Upper lobe of right lung (tissue), 1 donor: ENCODE measurements around the gene KITLG. TPM values are rescaled to one million over a fixed set of nuclear protein-coding genes. Genes with fewer than 3 reads are reported as not detected.
A peak's percentile ranks its signal among the peaks of the same experiment; 100 is the strongest.

Source experiments
- ATAC-seq: fragments of 200-7000 bp; cut with Tn5 transposase; one replicate; pipeline ENCODE4 v1.9.1; 2020; ENCODE audit warnings: mild to moderate bottlenecking, moderate library complexity
- DNase-seq: peaks from one replicate; pipeline ENCODE4 v3.0.0-alpha.2; 2020
- H3K27ac ChIP-seq: fragments of 200-600 bp; one replicate; pipeline ENCODE4 v1.8.0; 2022
- H3K27me3 ChIP-seq: fragments of 200-600 bp; one replicate; pipeline ENCODE4 v1.8.0; 2022; ENCODE audit warnings: mild to moderate bottlenecking
- H3K36me3 ChIP-seq: fragments of 200-600 bp; one replicate; pipeline ENCODE4 v1.8.0; 2022
- H3K4me1 ChIP-seq: fragments of 200-600 bp; one replicate; pipeline ENCODE4 v1.8.0; 2022
- H3K4me3 ChIP-seq: fragments of 200-600 bp; one replicate; pipeline ENCODE4 v1.8.0; 2022; ENCODE audit warnings: mild to moderate bottlenecking
- H3K9me3 ChIP-seq: fragments of 200-600 bp; one replicate; pipeline ENCODE4 v1.8.0; 2022
- intact Hi-C: fragments of 100-400 bp; cut with DNase I; formaldehyde crosslinking; loops from one replicate; pipeline ENCODE4 v1.11.0; 2022
- total RNA-seq: library from RNA; stranded (reverse); fragmentation: NEBNext Ultra II Directional; extraction: Animal tissue kit (Norgen Biotek cat#: 25700); gene quantifications from one replicate; pipeline ENCODE4 v1.2.1, GENCODE V29; 2021
- TF ChIP-seq, protein P1 (sequence below): fragments of 200-600 bp; IDR thresholded peaks from one replicate; pipeline ENCODE4 v1.8.0; 2022; ENCODE audit warnings: antibody characterized with exemption
- donor health status: DM: no; HTN: yes; CAD: no; lungs with severe emphysema.

Gene KITLG
- total RNA-seq, 1 donor from 2014 or later, result 68.1 TPM

- Histone ChIP-seq H3K4me1 (peaks cover 9% of the 10 kb centered on the region), H3K4me3 (peak overlapping the region; percentile 77), H3K36me3 (no peaks in the 10 kb centered on the region), H3K27me3 (no peaks in the 10 kb centered on the region), H3K9me3 (no peaks in the 10 kb centered on the region), H3K27ac (peak overlapping the region; percentile 81)
- TF ChIP-seq, protein P1, sequence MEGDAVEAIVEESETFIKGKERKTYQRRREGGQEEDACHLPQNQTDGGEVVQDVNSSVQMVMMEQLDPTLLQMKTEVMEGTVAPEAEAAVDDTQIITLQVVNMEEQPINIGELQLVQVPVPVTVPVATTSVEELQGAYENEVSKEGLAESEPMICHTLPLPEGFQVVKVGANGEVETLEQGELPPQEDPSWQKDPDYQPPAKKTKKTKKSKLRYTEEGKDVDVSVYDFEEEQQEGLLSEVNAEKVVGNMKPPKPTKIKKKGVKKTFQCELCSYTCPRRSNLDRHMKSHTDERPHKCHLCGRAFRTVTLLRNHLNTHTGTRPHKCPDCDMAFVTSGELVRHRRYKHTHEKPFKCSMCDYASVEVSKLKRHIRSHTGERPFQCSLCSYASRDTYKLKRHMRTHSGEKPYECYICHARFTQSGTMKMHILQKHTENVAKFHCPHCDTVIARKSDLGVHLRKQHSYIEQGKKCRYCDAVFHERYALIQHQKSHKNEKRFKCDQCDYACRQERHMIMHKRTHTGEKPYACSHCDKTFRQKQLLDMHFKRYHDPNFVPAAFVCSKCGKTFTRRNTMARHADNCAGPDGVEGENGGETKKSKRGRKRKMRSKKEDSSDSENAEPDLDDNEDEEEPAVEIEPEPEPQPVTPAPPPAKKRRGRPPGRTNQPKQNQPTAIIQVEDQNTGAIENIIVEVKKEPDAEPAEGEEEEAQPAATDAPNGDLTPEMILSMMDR, result peak; percentile 50
- intact Hi-C loops, result no loop called here
- ATAC-seq, result peak; percentile 54
- no peak for DNase-seq
These were observed 1.1 kb downstream of the KITLG start for GRCh38 chr12:88579161-88579517.

DNA sequence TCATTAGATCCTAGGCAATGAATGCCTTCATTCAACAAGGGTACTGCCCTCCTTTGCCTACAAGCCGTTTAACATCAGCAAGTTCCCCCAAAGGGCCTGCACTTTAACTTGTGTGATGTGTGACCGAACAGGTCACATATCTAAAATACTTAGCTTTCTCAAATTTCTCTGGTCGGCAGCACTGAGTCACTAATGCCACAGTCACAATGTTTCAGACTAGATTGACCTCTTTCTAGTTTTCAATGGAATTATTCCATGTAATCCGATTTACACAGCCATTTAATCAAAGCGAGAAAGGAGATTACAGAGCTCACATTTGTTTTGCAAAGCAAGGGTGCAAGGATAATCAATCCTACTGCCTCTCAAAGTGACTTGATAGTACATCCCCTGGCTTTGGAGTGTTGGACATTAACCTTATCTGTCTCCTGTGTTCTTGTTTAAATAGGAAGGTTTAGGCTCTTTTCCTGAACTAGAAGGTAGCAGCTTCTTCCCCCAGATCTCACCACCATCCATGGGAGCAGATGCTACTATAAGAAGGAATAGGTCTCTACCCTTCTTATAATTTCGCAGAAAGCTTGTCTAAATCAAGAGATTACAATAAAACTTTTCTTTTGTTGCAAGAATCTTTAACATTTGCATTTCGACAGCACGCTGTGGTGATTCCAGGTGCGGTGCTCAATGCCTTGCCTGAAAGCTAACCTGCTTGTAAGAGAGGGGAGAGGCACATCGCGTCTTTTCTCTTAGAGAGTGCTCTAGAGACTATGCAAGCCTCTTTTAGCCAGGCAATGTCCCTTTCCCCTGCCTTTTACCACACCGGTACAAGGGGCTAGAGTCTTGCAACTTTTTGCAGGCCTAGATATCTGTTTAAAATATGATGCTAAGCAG is 1.8 kb downstream of the KITLG start:
- no peaks in the 10 kb centered on the region for H3K9me3 ChIP-seq
- TF ChIP-seq, protein P1, result no peak
- peak; percentile 1 for ATAC-seq
- peaks cover 16% of the 10 kb centered on the region for H3K4me1 ChIP-seq
- H3K27me3 ChIP-seq, result no peaks in the 10 kb centered on the region
- intact Hi-C loops, result no loop called here
- no peaks in the 10 kb centered on the region for H3K36me3 ChIP-seq
- peak overlapping the region; percentile 77 for H3K4me3 ChIP-seq
- no peak for DNase-seq
- H3K27ac ChIP-seq, result peak overlapping the region; percentile 81

GRCh38 chr12:88577537-88577936 is 2.7 kb downstream of the KITLG start:
- no peak for ATAC-seq
- no peaks in the 10 kb centered on the region for H3K9me3 ChIP-seq
- peak overlapping the region; percentile 77 for H3K4me3 ChIP-seq
- peaks cover 24% of the 10 kb centered on the region for H3K4me1 ChIP-seq
- no peak overlapping the region for H3K27ac ChIP-seq
- no peaks in the 10 kb centered on the region for H3K36me3 ChIP-seq
- H3K27me3 ChIP-seq, result no peaks in the 10 kb centered on the region
- TF ChIP-seq, protein P1, result peak; percentile 37
- intact Hi-C loops, result no loop called here
- DNase-seq, result no peak

- Histone ChIP-seq H3K9me3 (no peaks in the 10 kb centered on the region), H3K27ac (no peak overlapping the region), H3K4me1 (peaks cover 31% of the 10 kb centered on the region), H3K27me3 (no peaks in the 10 kb centered on the region), H3K4me3 (peak overlapping the region; percentile 77), H3K36me3 (no peaks in the 10 kb centered on the region)
- TF ChIP-seq, protein P1, result no peak
- intact Hi-C loops, result no loop called here
- no peak for DNase-seq
- no peak for ATAC-seq
These were observed 3.4 kb downstream of the KITLG start for GRCh38 chr12:88576866-88577265.

GRCh38 chr12:88575361-88575970 is 4.8 kb downstream of the KITLG start:
- intact Hi-C loops, result no loop called here
- Histone ChIP-seq H3K4me3 (peak overlapping the region; percentile 77), H3K4me1 (peaks cover 41% of the 10 kb centered on the region), H3K9me3 (no peaks in the 10 kb centered on the region), H3K27ac (peak overlapping the region; percentile 56), H3K27me3 (no peaks in the 10 kb centered on the region), H3K36me3 (no peaks in the 10 kb centered on the region)
- TF ChIP-seq, protein P1, result no peak
- ATAC-seq (no peak), DNase-seq (no peak)
